GM19193 (cell line): Measurements from ENCODE around the gene CCL19.

Experiments
- POLR2A ChIP-seq: IDR thresholded peaks from 4 replicates; pipeline ENCODE4 v1.6.1; 2011; ENCODE audit not compliant: insufficient read depth, insufficient read length; ENCODE audit errors: extremely low read depth

The CCL19 gene

GRCh38 chr9:34653151-34654072 is 37.7 kb downstream of the CCL19 start:
- no peak for TF ChIP-seq POLR2A

- TF ChIP-seq POLR2A = no peak
Measured at GRCh38 chr9:34652602-34653000, 38.5 kb downstream of the CCL19 start.

DNA sequence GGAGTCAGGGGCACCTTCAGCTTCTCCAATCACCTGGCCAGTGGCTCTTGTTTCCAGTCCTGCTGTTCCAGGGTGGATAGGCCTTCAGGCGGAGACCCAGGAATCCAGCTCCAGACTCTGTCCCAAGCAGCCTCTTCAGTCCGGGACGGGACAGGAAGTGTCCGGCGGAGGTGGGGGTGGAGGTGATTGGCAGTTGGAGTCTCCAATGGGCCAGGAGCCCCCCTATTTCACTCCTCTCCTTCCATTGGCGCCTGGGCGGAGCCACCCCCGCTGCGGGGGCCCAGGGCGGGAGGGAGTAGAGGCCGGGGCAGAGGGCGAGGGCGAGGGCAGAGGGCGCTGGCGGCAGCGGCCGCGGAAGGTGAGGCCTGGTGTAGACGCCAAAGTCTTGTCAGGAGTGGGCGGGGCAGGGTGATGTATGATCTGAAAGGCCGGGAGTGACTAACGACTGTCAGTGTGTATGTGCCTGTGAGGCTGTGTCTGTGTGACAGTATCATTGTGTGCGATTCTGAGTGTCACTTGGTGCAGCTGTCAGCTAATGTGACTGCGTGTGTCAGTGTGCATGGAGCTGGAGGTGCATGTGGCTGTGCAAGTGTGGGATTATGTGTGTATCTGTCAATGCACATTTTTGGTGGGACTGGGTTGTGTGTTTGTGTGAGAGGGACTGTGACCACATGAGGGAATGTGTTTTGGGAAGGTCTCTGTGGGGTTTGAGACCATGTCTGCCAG is 39.0 kb downstream of the CCL19 start, which contains the start of gene IL11RA:
IL11RA (plus strand) TSS at position 310 of the 726 bp plus-strand sequence. CDS start 3,033 bp downstream, outside the sequence.
- TF ChIP-seq POLR2A = no peak

GRCh38 chr9:34651321-34651720 is 39.8 kb downstream of the CCL19 start:
- no peak for TF ChIP-seq POLR2A

GRCh38 chr9:34650816-34651215 is 40.3 kb downstream of the CCL19 start:
- no peak for TF ChIP-seq POLR2A

DNA sequence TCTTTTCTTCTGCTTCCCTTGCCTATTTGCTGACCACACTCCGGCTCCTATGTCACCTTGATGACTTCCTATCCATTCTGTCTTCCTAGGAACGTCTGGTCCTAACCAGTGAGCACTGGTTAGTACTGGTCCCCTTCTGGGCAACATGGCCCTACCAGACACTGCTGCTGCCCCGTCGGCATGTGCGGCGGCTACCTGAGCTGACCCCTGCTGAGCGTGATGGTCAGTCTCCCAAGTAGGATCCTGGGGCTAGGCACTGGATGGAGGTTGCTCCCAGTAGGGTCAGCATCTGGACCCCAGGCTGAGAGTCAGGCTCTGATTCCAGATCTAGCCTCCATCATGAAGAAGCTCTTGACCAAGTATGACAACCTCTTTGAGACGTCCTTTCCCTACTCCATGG is 42.4 kb downstream of the CCL19 start:
- no peak for TF ChIP-seq POLR2A

- no peak for TF ChIP-seq POLR2A
Measured at GRCh38 chr9:34647651-34648050, 43.4 kb downstream of the CCL19 start.

- no peak for TF ChIP-seq POLR2A
Measured at GRCh38 chr9:34647084-34647403, 44.0 kb downstream of the CCL19 start.

DNA sequence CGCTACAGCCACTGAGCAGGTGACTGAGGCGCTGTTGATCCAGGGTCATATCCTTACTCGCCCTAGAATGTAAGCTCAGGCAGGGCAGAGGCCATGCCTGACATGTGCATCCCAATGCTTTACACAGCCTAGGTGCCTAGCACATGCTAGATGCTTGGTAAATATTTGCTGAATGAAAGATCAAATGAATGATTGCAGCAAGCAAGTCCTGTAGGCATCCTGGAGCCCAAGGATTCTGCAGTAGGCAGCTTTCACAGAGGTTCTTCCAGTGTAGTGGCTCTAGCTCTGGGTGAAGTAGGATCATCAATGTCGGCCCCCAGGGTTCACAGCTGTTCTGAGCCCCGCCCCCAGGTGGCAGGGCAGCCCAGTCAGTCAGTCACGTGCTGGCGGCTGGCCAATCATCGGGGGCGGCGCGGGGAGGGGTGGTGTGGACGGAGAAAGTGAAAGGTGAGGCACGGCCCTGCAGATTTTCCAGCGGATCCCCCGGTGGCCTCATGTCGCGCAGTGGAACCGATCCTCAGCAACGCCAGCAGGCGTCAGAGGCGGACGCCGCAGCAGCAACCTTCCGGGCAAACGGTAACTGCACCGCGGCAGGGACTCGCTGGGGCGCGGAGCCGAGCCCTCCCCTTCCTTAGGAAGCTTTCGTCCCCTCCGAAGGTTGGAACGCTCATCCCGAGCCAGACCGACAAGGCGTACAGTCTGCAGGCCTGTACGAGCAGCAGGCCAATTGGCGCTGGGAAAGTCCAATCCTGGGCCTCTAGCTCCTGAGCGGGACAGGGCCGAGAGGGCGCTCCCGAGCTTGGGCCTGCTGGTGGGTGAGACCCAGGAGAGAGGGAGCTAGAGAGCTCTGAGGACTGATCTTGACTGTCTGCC is 44.6 kb downstream of the CCL19 start, which contains the start of gene GALT:
GALT (plus strand) TSS at position 465 of the 873 bp plus-strand sequence; CDS start at position 495, 30 bp downstream.
- TF ChIP-seq POLR2A = peak; percentile 73

- TF ChIP-seq POLR2A = no peak
Measured at GRCh38 chr9:34644766-34645314, 46.2 kb downstream of the CCL19 start.

DNA sequence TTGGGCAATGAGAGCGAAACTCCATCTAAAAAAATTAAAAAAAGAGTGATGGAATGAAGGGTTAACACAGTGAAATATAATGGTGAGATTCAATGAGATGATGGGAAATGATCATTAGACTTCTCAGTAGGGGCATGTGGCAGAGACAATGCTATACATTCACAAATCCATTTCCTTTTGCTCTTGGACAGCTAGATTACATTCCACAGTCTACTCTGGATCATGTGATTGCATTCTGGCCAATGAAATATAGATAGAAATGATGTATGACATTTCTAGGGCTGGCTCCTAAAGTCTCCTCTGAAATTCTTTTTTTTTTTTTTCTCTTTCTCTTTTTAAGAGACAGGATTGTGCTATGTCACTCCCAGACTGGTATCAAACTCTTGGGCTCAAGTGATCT is 48.4 kb downstream of the CCL19 start:
- TF ChIP-seq POLR2A = no peak
